Gastrocnemius medialis (tissue), 4 donors: ENCODE measurements around the gene CACNG5.

Source experiments
- CTCF ChIP-seq, 5 experiments: fragments of 450-650 bp in 3 of 5; fragments of 200-600 bp in 2 of 5; sonication (generic) in 2 of 5; IDR thresholded peaks in 4 of 5; conservative IDR thresholded peaks in 1 of 5; 1 replicate in 4 of 5; 2 replicates in 1 of 5; pipeline ENCODE4 v1.5.1; 2016 to 2019; ENCODE audit warnings: antibody characterized with exemption in 5 of 5, mild to moderate bottlenecking in 3 of 5, moderate library complexity in 3 of 5
- POLR2A ChIP-seq, 2 donors: fragments of 450-650 bp; IDR thresholded peaks; one replicate each; pipeline ENCODE4 v1.6.1; 2017; ENCODE audit warnings: antibody characterized with exemption in 2 of 2, mild to moderate bottlenecking in 2 of 2, moderate library complexity in 2 of 2

GRCh38 chr17:66900126-66901010, 65.5 kb downstream of the CACNG5 start:
- TF ChIP-seq CTCF (IDR thresholded peaks at IDR 0.05 in 4 of 5, conservative IDR thresholded peaks at IDR 0.05 in 1 of 5) (no peak), POLR2A (IDR thresholded peaks at IDR 0.05) (no peak)
